C4-2B (cell line): ENCODE results near the gene FBH1.

Experiments used
- H3K27ac ChIP-seq: fragments of 450-650 bp; 2 replicates; pipeline ENCODE4 v1.5.1; 2017
- ZFX ChIP-seq: fragments of 450-650 bp; IDR thresholded peaks from 2 replicates; pipeline ENCODE4 v1.6.1; 2017
- TF ChIP-seq, protein P1 (sequence below): fragments of 450-650 bp; conservative IDR thresholded peaks from 2 replicates; pipeline ENCODE4 v1.5.1; 2017; ENCODE audit warnings: mild to moderate bottlenecking

The FBH1 gene

GRCh38 chr10:5887641-5888040, 2.4 kb upstream of the FBH1 start:
- peak overlapping the region; percentile 1; the same call in 1 of the 2 replicates for H3K27ac ChIP-seq
- TF ChIP-seq, protein P1, sequence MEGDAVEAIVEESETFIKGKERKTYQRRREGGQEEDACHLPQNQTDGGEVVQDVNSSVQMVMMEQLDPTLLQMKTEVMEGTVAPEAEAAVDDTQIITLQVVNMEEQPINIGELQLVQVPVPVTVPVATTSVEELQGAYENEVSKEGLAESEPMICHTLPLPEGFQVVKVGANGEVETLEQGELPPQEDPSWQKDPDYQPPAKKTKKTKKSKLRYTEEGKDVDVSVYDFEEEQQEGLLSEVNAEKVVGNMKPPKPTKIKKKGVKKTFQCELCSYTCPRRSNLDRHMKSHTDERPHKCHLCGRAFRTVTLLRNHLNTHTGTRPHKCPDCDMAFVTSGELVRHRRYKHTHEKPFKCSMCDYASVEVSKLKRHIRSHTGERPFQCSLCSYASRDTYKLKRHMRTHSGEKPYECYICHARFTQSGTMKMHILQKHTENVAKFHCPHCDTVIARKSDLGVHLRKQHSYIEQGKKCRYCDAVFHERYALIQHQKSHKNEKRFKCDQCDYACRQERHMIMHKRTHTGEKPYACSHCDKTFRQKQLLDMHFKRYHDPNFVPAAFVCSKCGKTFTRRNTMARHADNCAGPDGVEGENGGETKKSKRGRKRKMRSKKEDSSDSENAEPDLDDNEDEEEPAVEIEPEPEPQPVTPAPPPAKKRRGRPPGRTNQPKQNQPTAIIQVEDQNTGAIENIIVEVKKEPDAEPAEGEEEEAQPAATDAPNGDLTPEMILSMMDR, result no peak
- no peak for TF ChIP-seq ZFX

DNA sequence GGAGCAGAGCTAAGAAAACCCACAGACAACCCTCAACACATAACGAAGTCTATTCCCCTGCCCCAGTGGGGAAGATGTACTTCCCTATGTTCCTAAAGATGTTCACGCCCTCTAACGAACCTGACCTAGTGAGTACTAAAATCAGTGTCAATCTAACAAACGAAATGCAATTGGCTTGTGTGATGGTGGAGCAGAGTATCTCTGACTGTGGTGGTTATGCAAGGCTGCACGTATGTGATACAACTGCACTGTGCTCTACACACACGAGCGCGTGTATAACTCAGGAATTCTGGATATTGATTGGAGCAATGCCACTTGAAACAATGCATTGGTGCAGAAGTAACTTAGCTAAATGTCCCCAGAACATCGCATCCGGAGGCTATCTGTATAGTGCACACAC, 1.7 kb upstream of the FBH1 start:
- H3K27ac ChIP-seq, result peak overlapping the region; percentile 95
- TF ChIP-seq, protein P1, result no peak
- TF ChIP-seq ZFX, result no peak

DNA sequence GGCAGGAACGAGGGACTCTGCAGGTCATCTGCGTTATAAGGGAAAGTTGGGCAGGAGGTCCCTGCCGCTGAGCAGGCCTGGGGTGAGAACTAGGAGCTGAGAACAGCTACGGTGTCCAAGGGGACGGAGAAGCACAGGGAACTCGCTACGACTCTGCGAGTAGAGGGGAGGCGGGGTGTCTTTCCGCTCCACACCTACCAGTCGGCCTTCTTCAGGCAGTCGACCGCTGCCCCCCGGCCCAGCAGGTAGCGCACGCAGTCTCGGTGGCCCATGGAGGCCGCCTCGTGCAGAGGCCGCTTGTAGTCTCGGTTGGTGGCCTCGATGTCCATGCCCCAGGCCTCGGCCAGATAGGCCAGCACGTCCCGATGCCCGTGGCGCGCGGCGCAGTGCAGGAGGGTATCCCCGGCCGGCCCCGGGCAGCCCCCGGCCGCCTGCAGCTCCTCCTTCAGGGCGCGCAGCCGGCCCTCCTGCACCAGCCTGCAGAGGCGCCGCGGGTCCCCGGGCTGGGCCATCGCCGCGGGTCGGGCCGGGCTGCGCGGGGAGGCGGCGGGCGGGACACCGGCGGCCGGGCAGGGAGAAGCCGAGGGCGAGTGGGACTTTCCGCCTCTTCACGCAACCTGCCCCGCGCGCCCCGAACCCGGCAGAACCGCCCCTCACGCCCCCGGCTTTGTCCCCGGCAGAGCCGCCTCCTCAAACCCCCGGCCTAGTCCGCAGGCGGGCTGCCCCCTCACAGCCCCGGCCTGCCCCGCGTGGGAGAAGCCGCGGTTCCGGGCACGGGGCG, 1.0 kb upstream of the FBH1 start:
- TF ChIP-seq, protein P1, result no peak; the same call in 1 of the 2 replicates
- peak; percentile 93; the same call in 1 of the 2 replicates for TF ChIP-seq ZFX
- peak overlapping the region; percentile 95 for H3K27ac ChIP-seq

GRCh38 chr10:5890452-5890915, 441 bp downstream of the FBH1 start:
- H3K27ac ChIP-seq, result peak overlapping the region; percentile 95
- TF ChIP-seq, protein P1, result no peak
- peak; percentile 46 for TF ChIP-seq ZFX

DNA sequence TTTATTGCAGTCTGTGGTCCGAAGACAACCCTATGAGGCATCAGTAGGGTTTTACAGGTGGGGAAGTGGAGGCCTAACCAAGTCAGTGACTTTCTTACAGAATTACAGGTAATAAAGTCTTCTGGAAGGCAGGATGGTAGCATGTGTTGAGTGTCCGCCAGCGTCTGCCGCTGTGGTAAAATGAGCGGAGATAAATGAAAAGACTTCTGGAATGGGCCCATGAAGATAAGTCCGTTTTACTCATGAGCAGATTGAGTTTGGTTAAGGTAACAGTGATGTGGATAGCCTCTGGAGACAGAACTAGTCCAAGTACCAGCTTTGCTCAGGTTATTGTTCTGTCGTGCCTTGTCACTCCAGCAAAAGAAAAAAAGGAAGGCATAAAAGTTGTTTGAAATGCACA, 966 bp downstream of the FBH1 start:
- TF ChIP-seq, protein P1, result no peak
- no peak for TF ChIP-seq ZFX
- peak overlapping the region; percentile 95 for H3K27ac ChIP-seq

DNA sequence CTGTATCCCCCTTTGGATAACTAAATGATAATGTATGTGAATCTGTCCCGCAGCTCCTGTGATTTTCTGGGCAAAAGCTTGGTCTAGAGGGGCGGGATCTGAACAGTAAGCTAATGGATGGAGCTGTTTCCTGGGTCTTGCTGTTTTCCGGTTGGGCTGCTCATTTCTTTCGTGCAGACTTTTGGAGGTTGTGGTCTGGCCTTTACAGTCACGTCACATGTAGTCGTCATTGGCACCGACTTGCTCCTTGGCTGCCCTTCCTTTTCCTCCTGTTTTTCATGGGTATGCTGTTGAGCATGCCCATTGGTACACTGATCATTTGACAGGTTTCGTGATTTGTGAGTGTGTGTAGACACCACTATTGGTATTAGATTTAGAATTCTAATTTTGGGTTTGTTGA, 2.0 kb downstream of the FBH1 start:
- TF ChIP-seq, protein P1, result no peak
- TF ChIP-seq ZFX, result no peak
- no peak overlapping the region for H3K27ac ChIP-seq

- no peak for TF ChIP-seq ZFX
- TF ChIP-seq, protein P1, result no peak
- no peak overlapping the region for H3K27ac ChIP-seq
These were observed 3.3 kb downstream of the FBH1 start for GRCh38 chr10:5893321-5893720.
